ENCODE data around the gene NYAP1. TPM values are rescaled to one million over a fixed set of nuclear protein-coding genes. Genes with fewer than 3 reads are reported as not detected.

NYAP1 gene
- 10 to 100 TPM; 24.7 to 27.3 TPM for total RNA-seq
- 15.7 TPM for polyA plus RNA-seq (ENCODE audit: insufficient read depth, low read depth, low replicate concordance)
- long read RNA-seq, donor 1, partial matches to known transcripts: 5 of 5 reads
- long read RNA-seq, donor 1, other reads (novel, unspliced or antisense): 0 of 5 reads
- long read RNA-seq, donor 2, partial matches to known transcripts: 5 of 5 reads
- long read RNA-seq, donor 2, other reads (novel, unspliced or antisense): 0 of 5 reads

DNA sequence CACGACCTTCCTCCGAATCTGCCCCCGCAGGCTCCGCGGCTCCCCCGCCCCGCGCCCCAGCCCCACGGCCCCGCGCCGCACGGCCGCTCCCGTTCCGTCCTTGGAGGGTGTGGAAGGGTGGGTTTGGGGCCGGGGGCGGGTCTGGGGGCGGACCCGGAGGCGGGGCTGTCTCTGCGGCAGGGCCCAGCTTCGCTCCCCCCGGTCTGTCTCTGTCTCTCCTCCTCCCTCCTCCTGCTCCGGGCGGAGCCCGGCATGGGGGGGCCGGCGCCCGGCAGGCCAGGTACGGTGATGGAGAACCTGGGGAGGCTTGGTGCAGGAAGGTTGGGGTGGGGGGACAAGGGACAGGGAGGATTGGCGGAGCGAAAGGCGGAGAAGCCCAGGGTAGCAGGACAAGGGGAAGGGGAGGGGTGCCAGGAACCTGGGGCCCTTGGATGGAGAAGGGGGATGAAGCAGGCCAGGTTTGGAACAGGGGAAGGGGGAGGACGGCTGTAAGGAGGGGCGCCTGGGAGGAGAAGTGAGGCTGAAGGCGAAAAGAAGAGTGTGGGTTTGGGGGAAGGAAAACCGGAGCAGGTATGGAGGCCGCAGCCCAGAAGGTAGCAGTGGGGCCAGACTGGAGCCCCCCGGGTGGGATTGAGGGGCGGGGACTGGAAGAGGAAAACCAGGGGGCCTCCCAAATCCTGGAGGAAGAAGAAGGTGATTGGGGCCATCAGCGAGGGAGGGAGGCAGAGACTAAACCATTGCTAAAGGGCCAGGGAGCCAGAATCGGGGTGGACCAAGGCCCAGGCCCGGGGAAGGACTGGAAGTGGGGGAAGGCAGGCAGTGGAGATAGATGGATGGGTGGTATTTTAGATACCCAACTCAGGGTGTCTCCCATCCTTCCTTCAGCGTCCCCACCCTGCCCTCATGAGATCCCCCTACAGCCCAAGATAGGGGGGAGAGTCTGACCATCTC, at the start of gene NYAP1:
Gene NYAP1 (plus strand): TSS at position 206 of the 951 bp plus-strand sequence. CDS start 1,385 bp downstream, outside the sequence.
- DNase-seq: peak; percentile 87
- 10 to 21% methylated on average over 22 to 32 of the region's 45 CpGs for WGBS, 2 donors
- intact Hi-C loops (cut with DNase I; ENCODE audit: low total_unique reads): loop anchor here (5.0 kb wide), 1 partner anchor 73 kb away; no protein-coding TSS in a partner anchor
- Histone ChIP-seq H3K4me1 (peaks cover 36% of the 10 kb centered on the region), H3K9me3 (no peaks in the 10 kb centered on the region), H3K27me3 (no peaks in the 10 kb centered on the region), H3K4me3 (peak within 1 kb of the TSS; percentile 66 to 72), H3K27ac (peak within 1 kb of the TSS; percentile 78 to 85), H3K36me3 (ENCODE audit: low read depth, missing control alignments) (no peaks in the 10 kb centered on the region)
- TF ChIP-seq POLR2A (IDR thresholded peaks at IDR 0.05): no peak
- TF ChIP-seq, protein P1, sequence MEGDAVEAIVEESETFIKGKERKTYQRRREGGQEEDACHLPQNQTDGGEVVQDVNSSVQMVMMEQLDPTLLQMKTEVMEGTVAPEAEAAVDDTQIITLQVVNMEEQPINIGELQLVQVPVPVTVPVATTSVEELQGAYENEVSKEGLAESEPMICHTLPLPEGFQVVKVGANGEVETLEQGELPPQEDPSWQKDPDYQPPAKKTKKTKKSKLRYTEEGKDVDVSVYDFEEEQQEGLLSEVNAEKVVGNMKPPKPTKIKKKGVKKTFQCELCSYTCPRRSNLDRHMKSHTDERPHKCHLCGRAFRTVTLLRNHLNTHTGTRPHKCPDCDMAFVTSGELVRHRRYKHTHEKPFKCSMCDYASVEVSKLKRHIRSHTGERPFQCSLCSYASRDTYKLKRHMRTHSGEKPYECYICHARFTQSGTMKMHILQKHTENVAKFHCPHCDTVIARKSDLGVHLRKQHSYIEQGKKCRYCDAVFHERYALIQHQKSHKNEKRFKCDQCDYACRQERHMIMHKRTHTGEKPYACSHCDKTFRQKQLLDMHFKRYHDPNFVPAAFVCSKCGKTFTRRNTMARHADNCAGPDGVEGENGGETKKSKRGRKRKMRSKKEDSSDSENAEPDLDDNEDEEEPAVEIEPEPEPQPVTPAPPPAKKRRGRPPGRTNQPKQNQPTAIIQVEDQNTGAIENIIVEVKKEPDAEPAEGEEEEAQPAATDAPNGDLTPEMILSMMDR (IDR thresholded peaks at IDR 0.05): no peak

DNA sequence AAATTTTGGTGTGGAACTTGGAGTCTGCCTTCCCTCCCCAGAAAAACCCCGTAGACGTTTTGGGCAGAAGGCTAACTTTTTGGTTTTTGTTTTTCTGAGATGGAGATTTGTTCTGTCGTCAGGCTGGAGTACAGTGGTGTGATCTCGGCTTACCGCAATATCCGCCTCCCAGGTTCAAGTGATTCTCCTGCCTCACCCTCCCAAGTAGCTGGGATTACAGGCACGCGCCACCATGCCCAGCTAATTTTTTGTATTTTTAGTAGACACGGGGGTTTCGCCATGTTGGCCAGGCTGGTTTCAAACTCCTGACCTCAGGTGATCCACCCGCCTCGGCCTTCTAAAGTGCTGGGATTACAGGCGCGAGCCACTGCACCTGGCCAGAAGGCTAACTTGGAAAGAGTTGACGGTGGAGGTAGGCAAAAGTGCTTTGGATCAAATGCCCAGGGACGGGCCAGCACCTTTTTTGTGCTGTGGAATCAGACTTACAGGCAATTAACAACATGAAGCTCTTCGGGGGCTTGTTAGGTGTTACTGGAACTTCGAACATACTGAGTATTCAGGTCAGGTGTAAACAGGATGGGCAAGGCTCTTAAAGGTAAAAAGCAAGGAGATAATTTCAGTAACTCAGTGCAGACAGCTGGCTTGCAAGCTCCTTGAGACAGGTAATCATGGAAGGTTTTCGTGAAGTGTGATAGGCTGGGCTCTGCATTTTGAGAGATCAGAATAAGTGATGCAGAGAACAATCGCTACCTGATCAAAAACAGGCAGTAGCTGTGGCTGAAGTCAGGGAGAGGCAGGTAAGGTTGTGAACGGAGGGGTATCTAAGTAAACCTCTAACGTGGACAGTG, 49.2 kb upstream of the NYAP1 start:
- H3K4me1 ChIP-seq: peaks cover 31% of the 10 kb centered on the region
- H3K9me3 ChIP-seq: no peaks in the 10 kb centered on the region
- H3K4me3 ChIP-seq: no peak overlapping the region
- no peaks in the 10 kb centered on the region for H3K36me3 ChIP-seq (ENCODE audit: low read depth, missing control alignments)
- WGBS, 2 donors: 79 to 83% methylated on average over 22 of the region's 22 CpGs
- intact Hi-C loops (cut with DNase I; ENCODE audit: low total_unique reads): no loop called here
- peak overlapping the region in 1 of 2 donors; percentile 98 for H3K27ac ChIP-seq
- no peak for DNase-seq
- no peak for TF ChIP-seq POLR2A (IDR thresholded peaks at IDR 0.05)
- TF ChIP-seq, protein P1 (IDR thresholded peaks at IDR 0.05): no peak
- H3K27me3 ChIP-seq: no peaks in the 10 kb centered on the region

DNA sequence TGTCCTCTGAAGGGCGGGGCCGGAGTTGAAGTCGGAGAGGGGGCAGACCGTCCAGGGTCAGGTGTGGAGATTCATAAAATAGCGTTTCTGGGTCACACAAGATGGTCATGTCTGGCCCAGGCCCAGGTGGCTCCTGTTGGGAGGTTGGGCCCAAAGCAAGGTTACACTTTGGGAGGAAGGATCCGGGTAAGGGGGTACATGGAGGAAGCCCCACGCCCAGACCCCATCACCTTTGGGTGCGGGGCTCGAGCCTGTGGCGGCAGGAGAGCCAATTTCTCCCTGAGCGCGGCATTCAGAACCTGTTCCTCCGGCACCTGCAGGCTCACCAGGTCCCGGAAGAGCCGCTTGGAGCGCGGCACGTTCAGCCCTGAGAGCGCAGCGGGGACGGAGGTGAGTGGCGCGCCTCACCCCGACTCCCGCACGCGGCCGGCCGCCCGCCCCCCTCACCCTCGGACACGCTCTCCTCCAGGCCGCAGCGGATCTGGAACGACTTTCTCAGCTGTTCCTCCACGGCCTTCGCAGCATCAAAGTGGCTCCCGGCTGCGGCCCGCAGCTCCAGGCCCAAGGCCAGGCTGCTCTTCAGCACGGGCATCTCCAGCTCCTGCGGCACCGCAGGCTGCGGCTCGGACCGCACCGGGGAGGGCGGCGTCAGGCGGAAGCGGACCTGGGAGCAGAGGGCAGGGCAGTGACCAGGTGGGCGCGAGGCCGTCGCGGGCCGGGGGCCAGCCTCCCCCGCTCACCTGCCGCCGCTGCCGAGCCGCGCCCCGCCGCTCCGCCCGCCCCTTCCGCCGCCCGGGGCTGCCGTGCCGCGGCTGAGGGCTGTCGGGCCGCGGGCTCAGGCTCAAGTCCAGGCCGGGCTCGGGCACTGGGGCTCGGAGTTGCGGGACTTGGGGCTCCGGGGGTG, 48.1 kb upstream of the NYAP1 start:
- Histone ChIP-seq H3K9me3 (no peaks in the 10 kb centered on the region), H3K36me3 (ENCODE audit: low read depth, missing control alignments) (no peaks in the 10 kb centered on the region), H3K27ac (peak overlapping the region; percentile 92 to 98), H3K4me1 (peaks cover 27% of the 10 kb centered on the region), H3K4me3 (peak overlapping the region; percentile 80 to 88), H3K27me3 (no peaks in the 10 kb centered on the region)
- TF ChIP-seq, protein P1 (IDR thresholded peaks at IDR 0.05): no peak
- no peak for TF ChIP-seq POLR2A (IDR thresholded peaks at IDR 0.05)
- WGBS, 2 donors: 3 to 6% methylated on average over 37 to 54 of the region's 81 CpGs
- DNase-seq: no peak
- intact Hi-C loops (cut with DNase I; ENCODE audit: low total_unique reads): no loop called here
